ENCODE results near the gene LPP. TPM values are rescaled to one million over a fixed set of nuclear protein-coding genes. Genes with fewer than 3 reads are reported as not detected.

Gene LPP
- total and polyA plus RNA-seq, 2 donors (not counting 1 experiment from before 2014, with no cell fraction given): 7.6 to 81.7 TPM

DNA sequence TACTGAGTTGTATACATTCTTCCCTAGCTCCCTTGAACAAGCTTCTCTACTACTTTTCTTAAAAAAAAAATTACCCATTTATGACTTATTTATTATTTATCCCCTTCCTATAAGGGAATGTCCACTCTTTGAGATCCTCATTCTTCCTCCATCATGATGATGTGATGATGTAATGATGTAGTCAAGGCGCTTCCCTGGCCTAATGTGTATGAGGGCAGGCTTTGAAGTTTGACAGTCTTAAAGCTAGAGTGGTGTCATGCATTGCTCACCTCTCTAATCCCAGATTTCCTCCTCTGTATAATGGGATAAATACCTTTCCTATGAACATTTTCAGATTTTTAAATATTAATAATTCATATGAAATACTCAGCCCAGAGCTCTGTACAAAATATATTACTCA lies 531.8 kb downstream of the LPP start:
- TF ChIP-seq EZH2 (IDR thresholded peaks at IDR 0.05; ENCODE audit: borderline replicate concordance, insufficient read depth, low read depth, low read length, poor library complexity, severe bottlenecking): no peak
- TF ChIP-seq, protein P1, sequence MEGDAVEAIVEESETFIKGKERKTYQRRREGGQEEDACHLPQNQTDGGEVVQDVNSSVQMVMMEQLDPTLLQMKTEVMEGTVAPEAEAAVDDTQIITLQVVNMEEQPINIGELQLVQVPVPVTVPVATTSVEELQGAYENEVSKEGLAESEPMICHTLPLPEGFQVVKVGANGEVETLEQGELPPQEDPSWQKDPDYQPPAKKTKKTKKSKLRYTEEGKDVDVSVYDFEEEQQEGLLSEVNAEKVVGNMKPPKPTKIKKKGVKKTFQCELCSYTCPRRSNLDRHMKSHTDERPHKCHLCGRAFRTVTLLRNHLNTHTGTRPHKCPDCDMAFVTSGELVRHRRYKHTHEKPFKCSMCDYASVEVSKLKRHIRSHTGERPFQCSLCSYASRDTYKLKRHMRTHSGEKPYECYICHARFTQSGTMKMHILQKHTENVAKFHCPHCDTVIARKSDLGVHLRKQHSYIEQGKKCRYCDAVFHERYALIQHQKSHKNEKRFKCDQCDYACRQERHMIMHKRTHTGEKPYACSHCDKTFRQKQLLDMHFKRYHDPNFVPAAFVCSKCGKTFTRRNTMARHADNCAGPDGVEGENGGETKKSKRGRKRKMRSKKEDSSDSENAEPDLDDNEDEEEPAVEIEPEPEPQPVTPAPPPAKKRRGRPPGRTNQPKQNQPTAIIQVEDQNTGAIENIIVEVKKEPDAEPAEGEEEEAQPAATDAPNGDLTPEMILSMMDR (IDR thresholded peaks at IDR 0.05): no peak
- no peak overlapping the region for H2AFZ ChIP-seq (ENCODE audit: insufficient read depth, low read depth, low read length, poor library complexity, severe bottlenecking)
- no peaks in the 10 kb centered on the region for H4K20me1 ChIP-seq (ENCODE audit: control insufficient read depth, insufficient read depth, low read length, poor library complexity, severe bottlenecking)
- H3K9me3 ChIP-seq (ENCODE audit: control extremely low read depth in 1 of 3, control insufficient read depth in 2 of 3, insufficient read depth in 1 of 3, low read length in 2 of 3): no peaks in the 10 kb centered on the region
- no peaks in the 10 kb centered on the region for H3K9me3 Mint-ChIP-seq (ENCODE audit: insufficient read depth)
- CTCF ChIA-PET: interaction anchor here (0.6 to 2.7 kb wide), 3 partner anchors 30 to 946 kb away, joined by 3 to 16 read pairs (median 3); no protein-coding TSS in a partner anchor
- no peak for ATAC-seq (ENCODE audit: low read depth)
- H3K79me2 ChIP-seq (ENCODE audit: control insufficient read depth, insufficient read depth, low read length): no peaks in the 10 kb centered on the region
- WGBS (ENCODE audit: insufficient coverage): no CpG with 5 or more reads among the region's 1 CpG
- no peak overlapping the region for H3K27ac ChIP-seq (ENCODE audit: low read length in 2 of 2)
- H3K36me3 ChIP-seq (replicated peaks in 1 of 2; ENCODE audit: control extremely low read depth in 1 of 2, control insufficient read depth in 1 of 2, extremely low read depth in 1 of 2, insufficient read depth in 2 of 2, low read length in 1 of 2): no peaks in the 10 kb centered on the region
- POLR2A ChIA-PET: interaction anchor here (0.5 kb wide), 1 partner anchor 940 kb away, joined by 7 read pairs; no protein-coding TSS in a partner anchor
- H3K4me2 ChIP-seq (replicated peaks; ENCODE audit: low read depth, low read length, poor library complexity, severe bottlenecking): no peak overlapping the region
- H3K27ac Mint-ChIP-seq: no peak overlapping the region
- no peak overlapping the region for H3K9ac ChIP-seq (ENCODE audit: low read length)
- no peaks in the 10 kb centered on the region for H3K27me3 Mint-ChIP-seq
- peaks cover 44% of the 10 kb centered on the region for H3K4me1 Mint-ChIP-seq
- no peaks in the 10 kb centered on the region for H3K27me3 ChIP-seq (replicated peaks in 1 of 4; ENCODE audit: control extremely low read depth in 1 of 4, control insufficient read depth in 3 of 4, insufficient read depth in 4 of 4, low read length in 3 of 4)
- no peak for DNase-seq
- intact Hi-C loops (cut with micrococcal nuclease): loop anchor here (5.0 kb wide), 1 partner anchor 943 kb away; no protein-coding TSS in a partner anchor
- H3K4me3 Mint-ChIP-seq: no peak overlapping the region
- peaks cover 14 to 20% of the 10 kb centered on the region in 2 donors for H3K4me1 ChIP-seq (ENCODE audit: control insufficient read depth in 2 of 2, insufficient read depth in 2 of 2, low read length in 2 of 2)
- no peak overlapping the region for H3K4me3 ChIP-seq (ENCODE audit: control extremely low read depth in 1 of 5, extremely low read depth in 1 of 5, insufficient read depth in 1 of 5, low read depth in 2 of 5, low read length in 4 of 5)

DNA sequence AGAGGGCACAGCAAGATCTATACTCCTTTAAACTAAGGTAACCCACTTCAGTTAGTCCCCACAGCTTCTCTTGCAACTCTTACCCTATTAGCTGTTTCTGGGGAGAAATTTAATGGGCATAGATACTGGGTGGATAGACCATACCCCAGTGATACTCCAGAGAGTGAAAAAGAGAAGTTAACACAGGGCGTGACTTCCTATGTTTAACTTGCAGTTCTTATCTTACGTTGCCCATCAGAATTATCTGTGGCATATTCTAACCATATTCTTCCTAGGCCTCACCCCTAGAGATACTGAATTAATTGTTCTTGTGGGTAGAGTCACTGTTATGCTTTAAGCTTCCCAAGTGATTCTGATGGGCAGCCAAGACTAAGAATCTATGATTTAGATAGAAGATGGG lies 532.4 kb downstream of the LPP start:
- peak overlapping the region; percentile 61 for H3K4me3 Mint-ChIP-seq
- POLR2A ChIA-PET: interaction anchor here (0.5 kb wide), 1 partner anchor 940 kb away, joined by 7 read pairs; no protein-coding TSS in a partner anchor
- Histone ChIP-seq H3K27ac (ENCODE audit: low read length in 2 of 2) (peak overlapping the region in 1 of 2 donors; percentile 51), H3K4me3 (ENCODE audit: control extremely low read depth in 1 of 5, extremely low read depth in 1 of 5, insufficient read depth in 1 of 5, low read depth in 2 of 5, low read length in 4 of 5) (no peak overlapping the region), H3K4me2 (replicated peaks; ENCODE audit: low read depth, low read length, poor library complexity, severe bottlenecking) (peak overlapping the region; percentile 42), H3K79me2 (ENCODE audit: control insufficient read depth, insufficient read depth, low read length) (no peaks in the 10 kb centered on the region), H3K36me3 (replicated peaks in 1 of 2; ENCODE audit: control extremely low read depth in 1 of 2, control insufficient read depth in 1 of 2, extremely low read depth in 1 of 2, insufficient read depth in 2 of 2, low read length in 1 of 2) (no peaks in the 10 kb centered on the region), H2AFZ (ENCODE audit: insufficient read depth, low read depth, low read length, poor library complexity, severe bottlenecking) (peak overlapping the region; percentile 55), H3K27me3 (replicated peaks in 1 of 4; ENCODE audit: control extremely low read depth in 1 of 4, control insufficient read depth in 3 of 4, insufficient read depth in 4 of 4, low read length in 3 of 4) (no peaks in the 10 kb centered on the region), H3K4me1 (ENCODE audit: control insufficient read depth in 2 of 2, insufficient read depth in 2 of 2, low read length in 2 of 2) (peaks cover 14 to 20% of the 10 kb centered on the region in 2 donors), H4K20me1 (ENCODE audit: control insufficient read depth, insufficient read depth, low read length, poor library complexity, severe bottlenecking) (no peaks in the 10 kb centered on the region), H3K9me3 (ENCODE audit: control extremely low read depth in 1 of 3, control insufficient read depth in 2 of 3, insufficient read depth in 1 of 3, low read length in 2 of 3) (no peaks in the 10 kb centered on the region), H3K9ac (ENCODE audit: low read length) (peak overlapping the region; percentile 9)
- CTCF ChIA-PET: interaction anchor here (1.0 to 2.7 kb wide), 3 partner anchors 8 to 946 kb away, joined by 3 to 16 read pairs (median 3); no protein-coding TSS in a partner anchor
- no peaks in the 10 kb centered on the region for H3K27me3 Mint-ChIP-seq
- intact Hi-C loops (cut with micrococcal nuclease): loop anchor here (5.0 kb wide), 1 partner anchor 944 kb away; no protein-coding TSS in a partner anchor
- TF ChIP-seq, protein P1 (IDR thresholded peaks at IDR 0.05): no peak
- TF ChIP-seq EZH2 (IDR thresholded peaks at IDR 0.05; ENCODE audit: borderline replicate concordance, insufficient read depth, low read depth, low read length, poor library complexity, severe bottlenecking): no peak
- WGBS (ENCODE audit: insufficient coverage): no CpG with 5 or more reads among the region's 2 CpGs
- peak overlapping the region; percentile 69 for H3K27ac Mint-ChIP-seq
- peaks cover 46% of the 10 kb centered on the region for H3K4me1 Mint-ChIP-seq
- ATAC-seq (ENCODE audit: low read depth) (peak; percentile 62), DNase-seq (peak; percentile 45)
- H3K9me3 Mint-ChIP-seq (ENCODE audit: insufficient read depth): no peaks in the 10 kb centered on the region
